GM23338 (cell line): ENCODE measurements around the gene BCL2. TPM values are rescaled to one million over a fixed set of nuclear protein-coding genes. Genes with fewer than 3 reads are reported as not detected.

Experiments used
- ATAC-seq: fragments of 200-7000 bp; cut with Tn5 transposase; 3 replicates; pipeline ENCODE4 v1.9.1; 2020
- DNase-seq: peaks from one replicate; pipeline ENCODE4 v3.0.0-alpha.2; 2015; ENCODE audit warnings: low spot score
- H2AFZ ChIP-seq: fragments of 200-600 bp; sonication (generic); 2 replicates; pipeline ENCODE4 v1.8.0; 2016; ENCODE audit warnings: antibody characterized with exemption, mild to moderate bottlenecking, moderate library complexity
- H3F3A ChIP-seq: fragments of 200-600 bp; sonication (generic); replicated peaks from 2 replicates; pipeline ENCODE4 v1.8.0; 2017; ENCODE audit warnings: antibody characterized with exemption, mixed run types, low read depth
- H3K27ac ChIP-seq: fragments of 200-600 bp; sonication (generic); 2 replicates; pipeline ENCODE4 v1.6.1; 2016; ENCODE audit warnings: low read depth
- H3K27me3 ChIP-seq: fragments of 200-600 bp; sonication (generic); 2 replicates; pipeline ENCODE4 v1.8.0; 2016; ENCODE audit warnings: mild to moderate bottlenecking, mixed run types, moderate library complexity; ENCODE audit not compliant: insufficient read depth
- H3K36me3 ChIP-seq: fragments of 200-600 bp; sonication (generic); 2 replicates; pipeline ENCODE4 v1.8.0; 2016; ENCODE audit warnings: mild to moderate bottlenecking; ENCODE audit not compliant: insufficient read depth
- H3K4me1 ChIP-seq: fragments of 200-600 bp; sonication (generic); 2 replicates; pipeline ENCODE4 v1.8.0; 2016; ENCODE audit warnings: mild to moderate bottlenecking, moderate library complexity; ENCODE audit not compliant: insufficient read depth
- H3K4me2 ChIP-seq: fragments of 200-600 bp; sonication (generic); 2 replicates; pipeline ENCODE4 v1.7.1; 2017; ENCODE audit warnings: mixed run types
- H3K4me3 ChIP-seq: fragments of 200-600 bp; sonication (generic); 2 replicates; pipeline ENCODE4 v1.6.1; 2016; ENCODE audit warnings: mixed run types
- H3K79me2 ChIP-seq: fragments of 200-600 bp; sonication (generic); replicated peaks from 2 replicates; pipeline ENCODE4 v1.8.0; 2017; ENCODE audit warnings: mild to moderate bottlenecking; ENCODE audit not compliant: insufficient read depth
- H3K9me2 ChIP-seq: fragments of 200-600 bp; sonication (generic); 2 replicates; pipeline ENCODE4 v1.8.0; 2017; ENCODE audit not compliant: insufficient read depth
- H4K20me1 ChIP-seq: fragments of 200-600 bp; sonication (generic); replicated peaks from 2 replicates; pipeline ENCODE4 v1.8.0; 2017; ENCODE audit warnings: mild to moderate bottlenecking; ENCODE audit not compliant: insufficient read depth
- H3K27ac Mint-ChIP-seq: 2 replicates; pipeline ENCODE4 v1.8.0; 2020; ENCODE audit warnings: inconsistent platforms, mild to moderate bottlenecking, moderate library complexity, mixed read lengths
- H3K27me3 Mint-ChIP-seq: 3 replicates; pipeline ENCODE4 v1.8.0; 2022; ENCODE audit warnings: low read depth, mild to moderate bottlenecking, moderate library complexity, mixed read lengths, inconsistent platforms; ENCODE audit not compliant: insufficient read depth, poor library complexity
- H3K36me3 Mint-ChIP-seq: 3 replicates; pipeline ENCODE4 v1.8.0; 2021; ENCODE audit warnings: low read depth, mild to moderate bottlenecking, inconsistent platforms, moderate library complexity, mixed read lengths
- H3K4me1 Mint-ChIP-seq: 3 replicates; pipeline ENCODE4 v1.8.0; 2020; ENCODE audit warnings: mild to moderate bottlenecking, inconsistent platforms, mixed read lengths
- H3K4me3 Mint-ChIP-seq: 3 replicates; pipeline ENCODE4 v1.8.0; 2021; ENCODE audit warnings: moderate library complexity, mild to moderate bottlenecking, inconsistent platforms, mixed read lengths
- H3K9me3 Mint-ChIP-seq: 3 replicates; pipeline ENCODE4 v1.8.0; 2020; ENCODE audit warnings: moderate library complexity, mild to moderate bottlenecking, inconsistent platforms, mixed read lengths
- CREB1 ChIP-seq: fragments of 250-450 bp; sonication (Bioruptor Pico); IDR thresholded peaks from 2 replicates; pipeline ENCODE4 v1.5.0; 2020; ENCODE audit warnings: low read depth, mild to moderate bottlenecking, moderate library complexity
- EZH2phosphoT487 ChIP-seq: fragments of 200-600 bp; sonication (generic); IDR thresholded peaks from one replicate; pipeline ENCODE4 v1.8.1; 2018; ENCODE audit warnings: antibody characterized with exemption; ENCODE audit not compliant: unreplicated experiment
- JUNB ChIP-seq: IDR thresholded peaks from one replicate; pipeline ENCODE4 v1.6.1; 2016; ENCODE audit warnings: antibody characterized with exemption; ENCODE audit not compliant: unreplicated experiment
- NANOG ChIP-seq: IDR thresholded peaks from 2 replicates; pipeline ENCODE4 v1.6.1; 2016; ENCODE audit warnings: antibody characterized with exemption, borderline replicate concordance
- ZNF114 ChIP-seq: fragments of 250-450 bp; sonication (Bioruptor Pico); IDR thresholded peaks from 2 replicates; pipeline ENCODE4 v1.5.0; 2020; ENCODE audit warnings: mild to moderate bottlenecking, moderate library complexity
- ZNF331 ChIP-seq: fragments of 250-450 bp; sonication (Bioruptor Pico); IDR thresholded peaks from 2 replicates; pipeline ENCODE4 v1.5.0; 2020; ENCODE audit warnings: low read depth, mild to moderate bottlenecking, moderate library complexity
- polyA plus RNA-seq: library from polyadenylated mRNA; unstranded; fragments of >200 nt; fragmentation: Nextera tagmentation; extraction: Ambion mirVana; gene quantifications from 2 replicates; pipeline ENCODE4 v1.2.1, GENCODE V29; 2016
- total RNA-seq: library from RNA; depleted of rRNA; stranded (reverse); fragments of >200 nt; shearing (Covaris generic); gene quantifications from 2 replicates; pipeline ENCODE4 v1.2.3, GENCODE V29; 2014
- TF ChIP-seq, protein P1 (sequence below): IDR thresholded peaks from one replicate; pipeline ENCODE4 v1.6.1; 2018; ENCODE audit warnings: antibody characterized with exemption; ENCODE audit not compliant: unreplicated experiment
- TF ChIP-seq, protein P2 (sequence below): IDR thresholded peaks from 2 replicates; pipeline ENCODE4 v1.6.1; 2016; ENCODE audit warnings: antibody characterized with exemption
- TF ChIP-seq, protein P3 (sequence below): fragments of 250-450 bp; sonication (Bioruptor Pico); IDR thresholded peaks from 2 replicates; pipeline ENCODE4 v1.5.0; 2020; ENCODE audit warnings: mild to moderate bottlenecking, moderate library complexity

The BCL2 gene
- total and polyA plus RNA-seq, 2 experiments from 2014 or later, result 1.2 to 4.0 TPM

DNA sequence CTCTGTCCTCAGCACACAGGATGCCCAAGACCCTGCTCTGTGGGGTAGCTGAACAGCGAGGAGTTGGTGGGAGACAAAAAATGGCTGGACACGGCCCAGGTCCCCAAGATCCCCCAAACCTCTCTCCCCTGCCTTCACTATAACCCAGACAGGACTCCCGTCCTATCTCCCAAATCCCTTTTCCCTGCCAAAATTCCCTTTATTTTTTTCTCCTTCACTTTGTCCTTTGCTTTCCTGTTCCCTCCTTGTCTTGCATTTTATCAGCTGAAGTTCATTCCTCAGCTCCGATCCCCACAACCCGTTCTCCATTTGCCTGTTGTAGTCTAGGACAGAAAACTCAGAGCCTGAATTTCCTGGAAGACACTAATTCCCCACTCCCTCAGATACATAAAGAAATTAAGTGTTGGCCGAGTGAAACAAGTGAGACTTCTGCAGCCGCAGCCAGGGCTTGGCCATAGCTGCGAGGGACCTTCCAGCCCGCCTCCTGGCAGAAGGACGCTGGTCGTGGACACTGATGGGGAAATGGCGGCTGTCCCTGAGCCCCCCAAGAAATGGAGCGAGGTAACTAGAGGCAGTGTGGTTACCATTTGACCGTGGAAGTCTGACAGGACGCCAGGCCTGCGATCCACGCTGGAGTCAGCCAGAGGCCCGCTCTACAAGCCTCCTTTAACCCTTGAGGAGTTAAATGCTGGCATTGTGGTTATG lies 173.6 kb downstream of the BCL2 start:
- no peaks in the 10 kb centered on the region for H3F3A ChIP-seq
- H3K27ac ChIP-seq, result no peak overlapping the region
- H3K9me2 ChIP-seq, result no peaks in the 10 kb centered on the region
- no peaks in the 10 kb centered on the region for H3K79me2 ChIP-seq
- peak overlapping the region; percentile 96 for H2AFZ ChIP-seq
- Mint-ChIP-seq H3K4me1 (peaks cover 28% of the 10 kb centered on the region), H3K9me3 (no peaks in the 10 kb centered on the region), H3K27ac (no peak overlapping the region), H3K27me3 (peaks cover 4% of the 10 kb centered on the region), H3K4me3 (no peak overlapping the region), H3K36me3 (no peaks in the 10 kb centered on the region)
- DNase-seq (no peak), ATAC-seq (no peak)
- TF ChIP-seq EZH2phosphoT487, result no peak
- TF ChIP-seq, protein P1, sequence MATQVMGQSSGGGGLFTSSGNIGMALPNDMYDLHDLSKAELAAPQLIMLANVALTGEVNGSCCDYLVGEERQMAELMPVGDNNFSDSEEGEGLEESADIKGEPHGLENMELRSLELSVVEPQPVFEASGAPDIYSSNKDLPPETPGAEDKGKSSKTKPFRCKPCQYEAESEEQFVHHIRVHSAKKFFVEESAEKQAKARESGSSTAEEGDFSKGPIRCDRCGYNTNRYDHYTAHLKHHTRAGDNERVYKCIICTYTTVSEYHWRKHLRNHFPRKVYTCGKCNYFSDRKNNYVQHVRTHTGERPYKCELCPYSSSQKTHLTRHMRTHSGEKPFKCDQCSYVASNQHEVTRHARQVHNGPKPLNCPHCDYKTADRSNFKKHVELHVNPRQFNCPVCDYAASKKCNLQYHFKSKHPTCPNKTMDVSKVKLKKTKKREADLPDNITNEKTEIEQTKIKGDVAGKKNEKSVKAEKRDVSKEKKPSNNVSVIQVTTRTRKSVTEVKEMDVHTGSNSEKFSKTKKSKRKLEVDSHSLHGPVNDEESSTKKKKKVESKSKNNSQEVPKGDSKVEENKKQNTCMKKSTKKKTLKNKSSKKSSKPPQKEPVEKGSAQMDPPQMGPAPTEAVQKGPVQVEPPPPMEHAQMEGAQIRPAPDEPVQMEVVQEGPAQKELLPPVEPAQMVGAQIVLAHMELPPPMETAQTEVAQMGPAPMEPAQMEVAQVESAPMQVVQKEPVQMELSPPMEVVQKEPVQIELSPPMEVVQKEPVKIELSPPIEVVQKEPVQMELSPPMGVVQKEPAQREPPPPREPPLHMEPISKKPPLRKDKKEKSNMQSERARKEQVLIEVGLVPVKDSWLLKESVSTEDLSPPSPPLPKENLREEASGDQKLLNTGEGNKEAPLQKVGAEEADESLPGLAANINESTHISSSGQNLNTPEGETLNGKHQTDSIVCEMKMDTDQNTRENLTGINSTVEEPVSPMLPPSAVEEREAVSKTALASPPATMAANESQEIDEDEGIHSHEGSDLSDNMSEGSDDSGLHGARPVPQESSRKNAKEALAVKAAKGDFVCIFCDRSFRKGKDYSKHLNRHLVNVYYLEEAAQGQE, result no peak
- no peak for TF ChIP-seq NANOG
- TF ChIP-seq CREB1 (CRISPR knock-in tag), result no peak
- TF ChIP-seq, protein P2, sequence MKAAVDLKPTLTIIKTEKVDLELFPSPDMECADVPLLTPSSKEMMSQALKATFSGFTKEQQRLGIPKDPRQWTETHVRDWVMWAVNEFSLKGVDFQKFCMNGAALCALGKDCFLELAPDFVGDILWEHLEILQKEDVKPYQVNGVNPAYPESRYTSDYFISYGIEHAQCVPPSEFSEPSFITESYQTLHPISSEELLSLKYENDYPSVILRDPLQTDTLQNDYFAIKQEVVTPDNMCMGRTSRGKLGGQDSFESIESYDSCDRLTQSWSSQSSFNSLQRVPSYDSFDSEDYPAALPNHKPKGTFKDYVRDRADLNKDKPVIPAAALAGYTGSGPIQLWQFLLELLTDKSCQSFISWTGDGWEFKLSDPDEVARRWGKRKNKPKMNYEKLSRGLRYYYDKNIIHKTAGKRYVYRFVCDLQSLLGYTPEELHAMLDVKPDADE, result no peak
- no peak for TF ChIP-seq ZNF331 (CRISPR knock-in tag)
- no peak for TF ChIP-seq ZNF114 (CRISPR knock-in tag)
- TF ChIP-seq, protein P3, sequence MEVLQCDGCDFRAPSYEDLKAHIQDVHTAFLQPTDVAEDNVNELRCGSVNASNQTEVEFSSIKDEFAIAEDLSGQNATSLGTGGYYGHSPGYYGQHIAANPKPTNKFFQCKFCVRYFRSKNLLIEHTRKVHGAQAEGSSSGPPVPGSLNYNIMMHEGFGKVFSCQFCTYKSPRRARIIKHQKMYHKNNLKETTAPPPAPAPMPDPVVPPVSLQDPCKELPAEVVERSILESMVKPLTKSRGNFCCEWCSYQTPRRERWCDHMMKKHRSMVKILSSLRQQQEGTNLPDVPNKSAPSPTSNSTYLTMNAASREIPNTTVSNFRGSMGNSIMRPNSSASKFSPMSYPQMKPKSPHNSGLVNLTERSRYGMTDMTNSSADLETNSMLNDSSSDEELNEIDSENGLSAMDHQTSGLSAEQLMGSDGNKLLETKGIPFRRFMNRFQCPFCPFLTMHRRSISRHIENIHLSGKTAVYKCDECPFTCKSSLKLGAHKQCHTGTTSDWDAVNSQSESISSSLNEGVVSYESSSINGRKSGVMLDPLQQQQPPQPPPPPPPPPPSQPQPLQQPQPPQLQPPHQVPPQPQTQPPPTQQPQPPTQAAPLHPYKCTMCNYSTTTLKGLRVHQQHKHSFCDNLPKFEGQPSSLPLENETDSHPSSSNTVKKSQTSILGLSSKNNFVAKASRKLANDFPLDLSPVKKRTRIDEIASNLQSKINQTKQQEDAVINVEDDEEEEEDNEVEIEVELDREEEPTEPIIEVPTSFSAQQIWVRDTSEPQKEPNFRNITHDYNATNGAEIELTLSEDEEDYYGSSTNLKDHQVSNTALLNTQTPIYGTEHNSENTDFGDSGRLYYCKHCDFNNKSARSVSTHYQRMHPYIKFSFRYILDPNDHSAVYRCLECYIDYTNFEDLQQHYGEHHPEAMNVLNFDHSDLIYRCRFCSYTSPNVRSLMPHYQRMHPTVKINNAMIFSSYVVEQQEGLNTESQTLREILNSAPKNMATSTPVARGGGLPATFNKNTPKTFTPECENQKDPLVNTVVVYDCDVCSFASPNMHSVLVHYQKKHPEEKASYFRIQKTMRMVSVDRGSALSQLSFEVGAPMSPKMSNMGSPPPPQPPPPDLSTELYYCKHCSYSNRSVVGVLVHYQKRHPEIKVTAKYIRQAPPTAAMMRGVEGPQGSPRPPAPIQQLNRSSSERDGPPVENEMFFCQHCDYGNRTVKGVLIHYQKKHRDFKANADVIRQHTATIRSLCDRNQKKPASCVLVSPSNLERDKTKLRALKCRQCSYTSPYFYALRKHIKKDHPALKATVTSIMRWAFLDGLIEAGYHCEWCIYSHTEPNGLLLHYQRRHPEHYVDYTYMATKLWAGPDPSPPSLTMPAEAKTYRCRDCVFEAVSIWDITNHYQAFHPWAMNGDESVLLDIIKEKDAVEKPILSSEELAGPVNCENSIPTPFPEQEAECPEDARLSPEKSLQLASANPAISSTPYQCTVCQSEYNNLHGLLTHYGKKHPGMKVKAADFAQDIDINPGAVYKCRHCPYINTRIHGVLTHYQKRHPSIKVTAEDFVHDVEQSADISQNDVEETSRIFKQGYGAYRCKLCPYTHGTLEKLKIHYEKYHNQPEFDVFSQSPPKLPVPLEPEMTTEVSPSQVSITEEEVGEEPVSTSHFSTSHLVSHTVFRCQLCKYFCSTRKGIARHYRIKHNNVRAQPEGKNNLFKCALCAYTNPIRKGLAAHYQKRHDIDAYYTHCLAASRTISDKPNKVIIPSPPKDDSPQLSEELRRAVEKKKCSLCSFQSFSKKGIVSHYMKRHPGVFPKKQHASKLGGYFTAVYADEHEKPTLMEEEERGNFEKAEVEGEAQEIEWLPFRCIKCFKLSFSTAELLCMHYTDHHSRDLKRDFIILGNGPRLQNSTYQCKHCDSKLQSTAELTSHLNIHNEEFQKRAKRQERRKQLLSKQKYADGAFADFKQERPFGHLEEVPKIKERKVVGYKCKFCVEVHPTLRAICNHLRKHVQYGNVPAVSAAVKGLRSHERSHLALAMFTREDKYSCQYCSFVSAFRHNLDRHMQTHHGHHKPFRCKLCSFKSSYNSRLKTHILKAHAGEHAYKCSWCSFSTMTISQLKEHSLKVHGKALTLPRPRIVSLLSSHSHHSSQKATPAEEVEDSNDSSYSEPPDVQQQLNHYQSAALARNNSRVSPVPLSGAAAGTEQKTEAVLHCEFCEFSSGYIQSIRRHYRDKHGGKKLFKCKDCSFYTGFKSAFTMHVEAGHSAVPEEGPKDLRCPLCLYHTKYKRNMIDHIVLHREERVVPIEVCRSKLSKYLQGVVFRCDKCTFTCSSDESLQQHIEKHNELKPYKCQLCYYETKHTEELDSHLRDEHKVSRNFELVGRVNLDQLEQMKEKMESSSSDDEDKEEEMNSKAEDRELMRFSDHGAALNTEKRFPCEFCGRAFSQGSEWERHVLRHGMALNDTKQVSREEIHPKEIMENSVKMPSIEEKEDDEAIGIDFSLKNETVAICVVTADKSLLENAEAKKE (CRISPR knock-in tag), result no peak
- TF ChIP-seq JUNB, result no peak
- H3K27me3 ChIP-seq, result no peaks in the 10 kb centered on the region
- H3K4me1 ChIP-seq, result peaks cover 10% of the 10 kb centered on the region
- no peaks in the 10 kb centered on the region for H4K20me1 ChIP-seq
- no peaks in the 10 kb centered on the region for H3K36me3 ChIP-seq
- no peak overlapping the region for H3K4me3 ChIP-seq
- no peak overlapping the region for H3K4me2 ChIP-seq
